Testis (tissue), 3 donors: ENCODE data around the gene ZFYVE21. TPM values are rescaled to one million over a fixed set of nuclear protein-coding genes. Genes with fewer than 3 reads are reported as not detected.

Experiments
- DNase-seq: peaks from one replicate; pipeline ENCODE4 v3.0.0-alpha.2; 2019
- H3K27ac ChIP-seq, 2 donors: fragments of 200-600 bp; sonication (generic); one replicate each; pipeline ENCODE4 v1.5.1; 2019
- H3K27me3 ChIP-seq: fragments of 200-600 bp; sonication (generic); one replicate; pipeline ENCODE4 v1.5.1; 2019
- H3K36me3 ChIP-seq: fragments of 200-600 bp; sonication (generic); one replicate; pipeline ENCODE4 v1.5.1; 2017; ENCODE audit warnings: low read depth; ENCODE audit errors: missing control alignments
- H3K4me1 ChIP-seq: fragments of 200-600 bp; sonication (generic); one replicate; pipeline ENCODE4 v1.5.1; 2019
- H3K4me3 ChIP-seq, 2 donors: fragments of 200-600 bp; sonication (generic); one replicate each; pipeline ENCODE4 v1.5.1; 2017 to 2019
- H3K9me3 ChIP-seq: fragments of 200-600 bp; sonication (generic); one replicate; pipeline ENCODE4 v1.5.1; 2017
- POLR2A ChIP-seq: fragments of 450-650 bp; IDR thresholded peaks from one replicate; pipeline ENCODE4 v1.6.1; 2017; ENCODE audit warnings: antibody characterized with exemption, mild to moderate bottlenecking, moderate library complexity
- WGBS, 2 donors: methylation state at CpG; one replicate each; pipeline ENCODE4 v1.1.5; 2018; 5-methylcytosine and 5-hydroxymethylcytosine counted together
- intact Hi-C: fragments of 100-400 bp; cut with DNase I; formaldehyde crosslinking; loops from one replicate; pipeline ENCODE4 v1.15.1; 2023; ENCODE audit warnings: low total_unique reads
- polyA plus RNA-seq: library from polyadenylated mRNA; stranded (reverse); fragments of 350-450 nt; fragmentation: Illumina TruSeq; extraction: RNeasy Lipid Tissue Mini Kit (QIAGEN cat#74804); gene quantifications from one replicate; pipeline ENCODE4 v1.2.3, GENCODE V29; 2014; ENCODE audit warnings: low read depth, low replicate concordance; ENCODE audit not compliant: insufficient read depth
- total RNA-seq, 2 donors: library from RNA; depleted of rRNA; stranded (reverse); fragments of >200 nt; gene quantifications; one replicate each; pipeline ENCODE4 v1.2.3, GENCODE V29; 2016
- TF ChIP-seq, protein P1 (sequence below), 3 experiments: fragments of 450-650 bp in 2 of 3; fragments of 200-600 bp in 1 of 3; sonication (generic) in 1 of 3; IDR thresholded peaks; one replicate each; pipeline ENCODE4 v1.5.1; 2016 to 2019; ENCODE audit warnings: antibody characterized with exemption in 3 of 3, mild to moderate bottlenecking in 2 of 3, moderate library complexity in 1 of 3

ZFYVE21 gene
- total and polyA plus RNA-seq, 3 donors from 2014 or later = 86.4 to 251 (median 194) TPM

DNA sequence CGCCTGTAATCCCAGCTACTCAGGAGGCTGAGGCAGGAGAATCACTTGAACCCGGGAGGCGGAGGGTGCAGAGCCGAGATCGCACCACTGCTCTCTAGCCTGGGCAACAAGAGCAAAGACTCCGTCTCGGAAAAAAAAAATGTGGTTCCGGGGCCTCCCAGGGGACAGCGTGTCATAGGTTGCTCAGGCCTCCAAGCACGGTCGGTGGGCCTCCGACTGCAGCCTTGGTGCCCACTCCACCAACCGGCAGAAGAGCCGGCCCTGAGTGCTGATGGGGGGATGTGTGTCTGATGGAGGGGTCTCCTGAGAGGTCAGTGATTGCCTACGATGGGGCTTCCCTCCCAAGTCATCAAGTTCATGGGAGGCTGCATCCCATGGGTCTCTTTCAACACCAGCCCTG lies 15.9 kb downstream of the ZFYVE21 start:
- TF ChIP-seq POLR2A = no peak
- TF ChIP-seq, protein P1, sequence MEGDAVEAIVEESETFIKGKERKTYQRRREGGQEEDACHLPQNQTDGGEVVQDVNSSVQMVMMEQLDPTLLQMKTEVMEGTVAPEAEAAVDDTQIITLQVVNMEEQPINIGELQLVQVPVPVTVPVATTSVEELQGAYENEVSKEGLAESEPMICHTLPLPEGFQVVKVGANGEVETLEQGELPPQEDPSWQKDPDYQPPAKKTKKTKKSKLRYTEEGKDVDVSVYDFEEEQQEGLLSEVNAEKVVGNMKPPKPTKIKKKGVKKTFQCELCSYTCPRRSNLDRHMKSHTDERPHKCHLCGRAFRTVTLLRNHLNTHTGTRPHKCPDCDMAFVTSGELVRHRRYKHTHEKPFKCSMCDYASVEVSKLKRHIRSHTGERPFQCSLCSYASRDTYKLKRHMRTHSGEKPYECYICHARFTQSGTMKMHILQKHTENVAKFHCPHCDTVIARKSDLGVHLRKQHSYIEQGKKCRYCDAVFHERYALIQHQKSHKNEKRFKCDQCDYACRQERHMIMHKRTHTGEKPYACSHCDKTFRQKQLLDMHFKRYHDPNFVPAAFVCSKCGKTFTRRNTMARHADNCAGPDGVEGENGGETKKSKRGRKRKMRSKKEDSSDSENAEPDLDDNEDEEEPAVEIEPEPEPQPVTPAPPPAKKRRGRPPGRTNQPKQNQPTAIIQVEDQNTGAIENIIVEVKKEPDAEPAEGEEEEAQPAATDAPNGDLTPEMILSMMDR (IDR thresholded peaks at IDR 0.05) = no peak
- DNase-seq = no peak
- H3K27me3 ChIP-seq = no peaks in the 10 kb centered on the region
- WGBS, 2 donors = 90 to 95% methylated on average over 11 to 15 of the region's 15 CpGs
- no peak overlapping the region for H3K4me3 ChIP-seq
- H3K36me3 ChIP-seq = no peaks in the 10 kb centered on the region
- H3K27ac ChIP-seq = no peak overlapping the region
- H3K9me3 ChIP-seq = no peaks in the 10 kb centered on the region
- intact Hi-C loops = no loop called here
- H3K4me1 ChIP-seq = peaks cover 40% of the 10 kb centered on the region

DNA sequence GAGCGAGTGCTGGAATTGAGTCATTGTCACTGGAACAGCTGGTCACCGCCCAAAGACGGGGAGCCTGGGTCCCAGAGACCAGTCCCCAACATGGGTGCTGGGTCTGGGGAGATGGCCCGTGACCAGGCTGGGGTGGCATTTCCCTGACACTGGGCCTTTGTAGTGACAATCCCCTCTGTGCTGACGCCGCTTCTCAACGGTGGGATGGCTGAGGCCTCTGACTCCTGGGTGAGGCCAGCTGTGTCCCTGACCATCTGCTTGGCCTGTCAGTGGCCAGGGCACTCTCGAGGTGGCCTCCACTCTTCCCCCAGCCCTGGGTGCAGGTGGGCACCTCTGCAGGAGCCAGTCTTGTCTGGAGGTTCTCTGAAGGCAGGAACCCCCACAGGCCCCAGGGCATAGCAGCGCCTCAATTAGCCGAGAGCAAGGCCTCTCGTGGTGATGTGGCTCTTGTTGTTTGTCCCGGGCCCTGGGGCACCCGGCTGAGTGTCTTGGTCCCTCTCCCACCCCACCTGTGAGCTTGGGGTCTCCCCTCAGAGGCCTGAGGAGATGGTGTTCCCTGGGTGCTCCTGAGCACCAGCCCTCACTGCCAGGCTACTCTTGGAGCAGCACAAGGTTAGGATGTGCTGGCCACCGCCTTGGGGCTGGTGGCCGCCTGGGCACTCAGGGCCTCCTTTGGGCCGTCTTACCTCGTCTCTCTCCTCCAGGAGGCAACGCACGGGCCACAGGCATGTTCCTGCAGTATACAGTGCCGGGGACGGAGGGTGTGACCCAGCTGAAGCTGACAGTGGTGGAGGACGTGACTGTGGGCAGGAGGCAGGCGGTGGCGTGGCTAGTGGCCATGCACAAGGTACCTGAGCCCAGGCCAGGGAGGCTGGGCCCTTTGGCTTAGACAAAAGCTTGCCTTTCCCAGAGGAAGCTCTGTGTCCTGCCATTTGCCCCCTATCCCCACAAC lies 16.6 kb downstream of the ZFYVE21 start:
- Histone ChIP-seq H3K9me3 (no peaks in the 10 kb centered on the region), H3K27ac (no peak overlapping the region), H3K36me3 (no peaks in the 10 kb centered on the region), H3K4me1 (peaks cover 44% of the 10 kb centered on the region), H3K4me3 (no peak overlapping the region), H3K27me3 (no peaks in the 10 kb centered on the region)
- no peak for DNase-seq
- TF ChIP-seq POLR2A = no peak
- TF ChIP-seq, protein P1 (IDR thresholded peaks at IDR 0.05) = no peak
- intact Hi-C loops = no loop called here
- 93 to 98% methylated on average over 11 to 23 of the region's 24 CpGs for WGBS, 2 donors

DNA sequence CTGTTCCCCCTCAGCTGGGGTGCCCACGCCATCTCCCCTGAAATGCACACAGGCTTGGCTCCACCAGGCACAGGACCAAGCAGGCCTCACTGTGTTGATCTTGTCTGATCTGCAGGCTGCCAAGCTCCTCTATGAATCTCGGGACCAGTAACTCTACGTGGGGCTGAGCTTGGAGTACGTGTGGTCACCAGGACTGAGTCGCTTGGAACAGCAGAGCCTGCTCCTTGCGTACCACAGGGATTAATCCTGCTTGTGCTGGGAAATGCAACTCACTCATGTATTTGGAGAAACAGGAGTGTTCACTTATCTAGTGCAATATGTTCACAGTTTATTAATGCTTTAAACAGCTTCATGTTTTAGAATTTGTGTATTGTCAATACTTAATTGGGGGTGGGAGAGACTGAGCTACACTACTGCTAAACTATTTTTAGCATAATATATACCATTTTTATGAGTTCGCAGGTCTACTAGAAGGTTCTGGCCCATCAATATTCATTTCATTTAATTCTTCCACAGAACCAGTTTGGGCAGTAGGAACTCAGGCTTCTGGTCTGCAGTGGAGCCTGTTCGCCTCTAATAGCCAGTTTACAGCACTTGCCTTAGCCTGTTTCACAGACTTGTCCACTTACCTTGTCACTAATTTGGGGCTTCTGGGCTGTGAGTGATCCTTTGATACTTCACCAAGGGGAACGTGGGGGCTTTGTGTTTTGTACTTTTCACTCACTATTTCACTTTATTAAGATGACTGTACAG lies 17.4 kb downstream of the ZFYVE21 start:
- no peak for DNase-seq
- H3K4me3 ChIP-seq = no peak overlapping the region
- no peaks in the 10 kb centered on the region for H3K9me3 ChIP-seq
- no peak for TF ChIP-seq POLR2A
- TF ChIP-seq, protein P1 (IDR thresholded peaks at IDR 0.05) = no peak
- intact Hi-C loops = no loop called here
- H3K27me3 ChIP-seq = no peaks in the 10 kb centered on the region
- 87 to 90% methylated on average over 6 to 9 of the region's 9 CpGs for WGBS, 2 donors
- H3K36me3 ChIP-seq = no peaks in the 10 kb centered on the region
- no peak overlapping the region for H3K27ac ChIP-seq
- peaks cover 49% of the 10 kb centered on the region for H3K4me1 ChIP-seq

DNA sequence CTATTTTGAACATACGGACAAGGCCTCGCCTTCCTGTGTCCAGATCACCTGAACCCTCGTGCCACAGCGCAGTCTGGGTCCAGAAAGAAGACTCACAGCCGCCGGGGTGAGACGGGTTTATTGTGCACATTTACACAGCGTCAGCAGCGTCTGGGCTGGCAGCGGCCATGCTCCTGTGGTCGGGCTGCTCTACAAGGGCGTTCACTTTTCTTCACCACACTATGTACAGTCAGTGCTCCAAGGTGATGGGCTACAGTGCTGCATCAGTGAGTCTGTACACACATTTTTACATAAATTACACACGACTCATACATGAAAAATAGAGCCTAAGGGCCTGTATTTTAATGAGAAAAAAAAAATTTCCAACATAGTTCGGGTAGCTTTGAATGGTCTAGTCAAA lies 18.0 kb downstream of the ZFYVE21 start:
- no peaks in the 10 kb centered on the region for H3K36me3 ChIP-seq
- intact Hi-C loops = no loop called here
- no peaks in the 10 kb centered on the region for H3K27me3 ChIP-seq
- 88 to 97% methylated on average over 14 of the region's 14 CpGs for WGBS, 2 donors
- no peaks in the 10 kb centered on the region for H3K9me3 ChIP-seq
- peaks cover 49% of the 10 kb centered on the region for H3K4me1 ChIP-seq
- no peak overlapping the region for H3K27ac ChIP-seq
- no peak overlapping the region for H3K4me3 ChIP-seq
- DNase-seq = no peak
- no peak for TF ChIP-seq POLR2A
- TF ChIP-seq, protein P1 (IDR thresholded peaks at IDR 0.05) = no peak
